PC-9 (cell line): ENCODE measurements around the gene MAD2L1. TPM values are rescaled to one million over a fixed set of nuclear protein-coding genes. Genes with fewer than 3 reads are reported as not detected.

Experiments
- BruUV-seq: library from RNA; stranded (reverse); fragments of 400-500 nt; replicated peaks from 2 replicates; lab custom pipeline; 2021; lab: Mats Ljungman, UMichigan
- CTCF ChIA-PET: fragments of 300-600 bp; sonication (Branson Sonifier 250); formaldehyde crosslinking; loops from one replicate; lab custom pipeline; 2022; ENCODE audit warnings: antibody characterized with exemption; lab: Charles Lee
- POLR2A ChIA-PET: fragments of 300-600 bp; sonication (Branson Sonifier 250); formaldehyde crosslinking; loops from one replicate; lab custom pipeline; 2022; ENCODE audit warnings: antibody characterized with exemption; ENCODE audit not compliant: unreplicated experiment; lab: Charles Lee
- DNase-seq, 2 experiments: peaks; one replicate each; pipeline versions ENCODE4 v3.0.0 to v3.0.0-alpha.2; 2015 to 2022; ENCODE audit warnings: mixed read lengths in 1 of 2
- H2AFZ ChIP-seq: fragments of 200-600 bp; sonication (generic); 2 replicates; pipeline ENCODE4 v1.8.1; 2017; ENCODE audit warnings: antibody characterized with exemption
- H3F3A ChIP-seq: fragments of 200-600 bp; sonication (generic); 2 replicates; pipeline ENCODE4 v1.8.1; 2017; ENCODE audit warnings: antibody characterized with exemption, mild to moderate bottlenecking, low read depth; ENCODE audit not compliant: insufficient read depth
- H3K27ac ChIP-seq: fragments of 200-600 bp; sonication (generic); 2 replicates; pipeline ENCODE4 v1.6.1; 2016; ENCODE audit warnings: mixed run types
- H3K27me3 ChIP-seq: fragments of 200-600 bp; sonication (generic); 2 replicates; pipeline ENCODE4 v1.6.1; 2016; ENCODE audit warnings: low read depth, mixed run types; ENCODE audit not compliant: insufficient read depth
- H3K36me3 ChIP-seq: fragments of 200-600 bp; sonication (generic); 2 replicates; pipeline ENCODE4 v1.6.1; 2016; ENCODE audit warnings: low read depth, mixed run types
- H3K4me1 ChIP-seq: fragments of 200-600 bp; sonication (generic); replicated peaks from 2 replicates; pipeline ENCODE4 v1.6.1; 2016; ENCODE audit warnings: mixed run types; ENCODE audit not compliant: insufficient read depth
- H3K4me2 ChIP-seq: fragments of 200-600 bp; sonication (generic); 2 replicates; pipeline ENCODE4 v1.6.1; 2017; ENCODE audit warnings: mixed run types
- H3K4me3 ChIP-seq: fragments of 200-600 bp; sonication (generic); 2 replicates; pipeline ENCODE4 v1.6.1; 2016; ENCODE audit warnings: mixed run types
- H3K79me2 ChIP-seq: fragments of 200-600 bp; sonication (generic); 2 replicates; pipeline ENCODE4 v1.6.1; 2017; ENCODE audit warnings: low read depth, mixed run types
- H3K9me2 ChIP-seq: fragments of 200-600 bp; sonication (generic); 2 replicates; pipeline ENCODE4 v1.8.1; 2017; ENCODE audit warnings: mild to moderate bottlenecking; ENCODE audit not compliant: insufficient read depth
- H3K9me3 ChIP-seq: fragments of 200-600 bp; sonication (generic); 2 replicates; pipeline ENCODE4 v1.8.1; 2016; ENCODE audit warnings: low read depth; ENCODE audit not compliant: insufficient read depth
- H4K20me1 ChIP-seq: fragments of 200-600 bp; sonication (generic); 2 replicates; pipeline ENCODE4 v1.8.1; 2017; ENCODE audit not compliant: insufficient read depth
- EZH2 ChIP-seq: fragments of 200-600 bp; sonication (generic); IDR thresholded peaks from 2 replicates; pipeline ENCODE4 v1.8.0; 2017; ENCODE audit warnings: antibody characterized with exemption, low read depth
- intact Hi-C: fragments of 100-400 bp; cut with micrococcal nuclease; formaldehyde crosslinking; loops from one replicate; pipeline ENCODE4 v1.10.0; 2022; ENCODE audit not compliant: unreplicated experiment
- total RNA-seq: library from RNA; stranded (reverse); gene quantifications from 2 replicates; pipeline ENCODE4 v1.2.3, GENCODE V29; 2021
- TF ChIP-seq, protein P1 (sequence below): fragments of 200-600 bp; sonication (generic); conservative IDR thresholded peaks from 2 replicates; pipeline ENCODE4 v1.6.1; 2017; ENCODE audit warnings: mixed run types, antibody characterized with exemption, mild to moderate bottlenecking, moderate library complexity

Gene MAD2L1
- total RNA-seq, 1 experiment from 2014 or later = 34.4 TPM

DNA sequence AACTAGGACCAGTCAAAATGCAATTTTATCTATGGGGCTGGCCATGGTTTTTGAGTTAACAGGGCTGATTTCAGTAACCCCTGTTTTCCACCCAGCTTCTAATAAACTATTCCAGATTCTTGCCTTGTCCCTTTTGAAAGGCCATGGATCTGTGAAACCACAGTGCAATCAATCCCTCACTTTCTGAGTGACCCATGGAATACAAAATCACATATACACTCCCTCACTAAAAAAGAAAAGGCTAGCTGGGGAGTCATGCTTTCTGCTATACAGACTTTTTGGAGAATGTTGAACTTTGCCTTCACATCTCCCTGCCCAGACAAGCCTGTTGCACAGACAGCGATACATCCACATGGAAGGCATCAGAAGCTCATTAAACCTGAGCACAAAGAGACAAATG is 47.9 kb downstream of the MAD2L1 start:
- Histone ChIP-seq H3K79me2 (no peaks in the 10 kb centered on the region), H3K36me3 (no peaks in the 10 kb centered on the region), H3K4me2 (no peak overlapping the region), H3K4me1 (no peaks in the 10 kb centered on the region), H4K20me1 (no peaks in the 10 kb centered on the region), H3K4me3 (no peak overlapping the region), H3K27ac (no peak overlapping the region), H3K9me3 (no peaks in the 10 kb centered on the region), H3K9me2 (no peaks in the 10 kb centered on the region), H2AFZ (no peak overlapping the region), H3F3A (no peaks in the 10 kb centered on the region), H3K27me3 (no peaks in the 10 kb centered on the region)
- intact Hi-C loops = no loop called here
- no TSS peak for BruUV-seq
- ChIA-PET CTCF (no interaction called here), POLR2A (no interaction called here)
- no peak for TF ChIP-seq EZH2
- TF ChIP-seq, protein P1, sequence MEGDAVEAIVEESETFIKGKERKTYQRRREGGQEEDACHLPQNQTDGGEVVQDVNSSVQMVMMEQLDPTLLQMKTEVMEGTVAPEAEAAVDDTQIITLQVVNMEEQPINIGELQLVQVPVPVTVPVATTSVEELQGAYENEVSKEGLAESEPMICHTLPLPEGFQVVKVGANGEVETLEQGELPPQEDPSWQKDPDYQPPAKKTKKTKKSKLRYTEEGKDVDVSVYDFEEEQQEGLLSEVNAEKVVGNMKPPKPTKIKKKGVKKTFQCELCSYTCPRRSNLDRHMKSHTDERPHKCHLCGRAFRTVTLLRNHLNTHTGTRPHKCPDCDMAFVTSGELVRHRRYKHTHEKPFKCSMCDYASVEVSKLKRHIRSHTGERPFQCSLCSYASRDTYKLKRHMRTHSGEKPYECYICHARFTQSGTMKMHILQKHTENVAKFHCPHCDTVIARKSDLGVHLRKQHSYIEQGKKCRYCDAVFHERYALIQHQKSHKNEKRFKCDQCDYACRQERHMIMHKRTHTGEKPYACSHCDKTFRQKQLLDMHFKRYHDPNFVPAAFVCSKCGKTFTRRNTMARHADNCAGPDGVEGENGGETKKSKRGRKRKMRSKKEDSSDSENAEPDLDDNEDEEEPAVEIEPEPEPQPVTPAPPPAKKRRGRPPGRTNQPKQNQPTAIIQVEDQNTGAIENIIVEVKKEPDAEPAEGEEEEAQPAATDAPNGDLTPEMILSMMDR = no peak
- no peak for DNase-seq

DNA sequence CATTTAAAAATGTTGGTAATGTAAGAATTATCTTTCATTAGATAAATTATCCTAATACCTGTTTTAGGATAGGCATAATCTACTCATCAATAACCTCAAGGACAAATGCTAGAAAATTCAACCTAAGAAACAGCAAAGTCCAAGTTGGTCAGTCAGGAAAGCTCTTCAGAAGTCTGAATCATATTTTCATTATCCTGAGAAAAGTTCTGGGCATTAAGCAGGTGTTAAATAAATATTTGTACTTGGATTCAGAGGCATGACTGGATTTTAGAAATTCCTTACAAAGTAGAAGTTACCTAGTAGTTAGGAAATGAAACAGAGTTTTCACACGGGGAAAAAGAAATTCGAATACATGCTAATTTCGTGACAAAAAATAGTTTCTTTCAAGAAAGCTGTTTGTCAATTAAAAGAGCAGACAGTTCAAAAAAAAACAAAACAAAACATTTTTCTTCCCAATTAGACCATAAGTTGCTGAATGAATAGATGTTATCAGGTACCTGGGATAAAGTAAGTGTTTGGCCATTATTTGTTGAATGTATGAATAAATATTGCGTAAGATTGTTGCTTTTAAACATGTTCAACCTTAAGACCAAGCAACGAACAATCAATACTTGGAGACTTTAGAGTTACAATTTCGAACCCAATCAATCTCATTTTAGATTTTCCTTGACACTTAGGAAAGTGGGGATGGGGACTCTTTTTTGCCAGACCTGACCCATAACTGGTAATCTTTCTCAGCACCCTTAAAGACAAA is 48.5 kb downstream of the MAD2L1 start:
- no peaks in the 10 kb centered on the region for H3F3A ChIP-seq
- no peak for DNase-seq
- H3K9me2 ChIP-seq = no peaks in the 10 kb centered on the region
- H2AFZ ChIP-seq = no peak overlapping the region
- H3K27me3 ChIP-seq = no peaks in the 10 kb centered on the region
- H3K79me2 ChIP-seq = no peaks in the 10 kb centered on the region
- no peak overlapping the region for H3K4me3 ChIP-seq
- H4K20me1 ChIP-seq = no peaks in the 10 kb centered on the region
- intact Hi-C loops = no loop called here
- no TSS peak for BruUV-seq
- POLR2A ChIA-PET = no interaction called here
- no peak overlapping the region for H3K4me2 ChIP-seq
- no peaks in the 10 kb centered on the region for H3K36me3 ChIP-seq
- CTCF ChIA-PET = no interaction called here
- H3K27ac ChIP-seq = no peak overlapping the region
- no peak for TF ChIP-seq EZH2
- TF ChIP-seq, protein P1 = no peak
- H3K9me3 ChIP-seq = no peaks in the 10 kb centered on the region
- no peaks in the 10 kb centered on the region for H3K4me1 ChIP-seq

DNA sequence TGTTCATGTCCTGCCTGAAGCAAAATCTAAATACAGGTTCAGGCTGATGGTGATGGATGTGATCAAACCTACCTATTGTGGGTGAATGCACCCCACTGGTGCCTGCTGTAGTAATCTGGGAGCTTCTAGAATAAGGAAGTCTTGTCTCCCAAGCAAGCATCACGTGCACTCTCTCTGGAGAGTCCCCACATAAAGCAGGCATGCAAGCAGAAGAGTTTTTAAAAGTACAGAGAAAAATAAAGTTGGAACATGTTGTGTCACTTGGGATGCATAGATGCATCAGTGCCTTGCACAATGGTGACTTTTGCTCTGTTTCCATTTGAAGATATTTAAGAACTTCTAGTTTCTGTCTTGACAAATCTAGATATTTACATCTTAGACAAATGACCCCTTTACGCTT is 54.9 kb downstream of the MAD2L1 start:
- DNase-seq = no peak
- Histone ChIP-seq H2AFZ (no peak overlapping the region), H3K4me3 (no peak overlapping the region), H4K20me1 (no peaks in the 10 kb centered on the region), H3K27ac (no peak overlapping the region), H3K4me2 (no peak overlapping the region), H3F3A (no peaks in the 10 kb centered on the region), H3K9me2 (no peaks in the 10 kb centered on the region), H3K27me3 (no peaks in the 10 kb centered on the region), H3K36me3 (no peaks in the 10 kb centered on the region), H3K4me1 (peaks cover 13% of the 10 kb centered on the region; the same call in 1 of the 2 replicates), H3K9me3 (no peaks in the 10 kb centered on the region), H3K79me2 (no peaks in the 10 kb centered on the region)
- TF ChIP-seq, protein P1 = no peak
- TF ChIP-seq EZH2 = no peak
- no TSS peak for BruUV-seq
- POLR2A ChIA-PET = no interaction called here
- CTCF ChIA-PET = no interaction called here
- intact Hi-C loops = no loop called here
